HK-2 (cell line): ENCODE measurements around the gene LHFPL2.

ENCODE experiments used
- DNase-seq: peaks from one replicate; pipeline ENCODE4 v3.0.0-alpha.2; 2018; ENCODE audit not compliant: unreplicated experiment

The LHFPL2 gene

GRCh38 chr5:78640662-78641474 lies 7.7 kb downstream of the LHFPL2 start:
- DNase-seq: no peak

GRCh38 chr5:78639791-78640190 lies 8.8 kb downstream of the LHFPL2 start:
- DNase-seq: no peak

- no peak for DNase-seq
Measured at GRCh38 chr5:78638973-78639669, 9.5 kb downstream of the LHFPL2 start.

DNA sequence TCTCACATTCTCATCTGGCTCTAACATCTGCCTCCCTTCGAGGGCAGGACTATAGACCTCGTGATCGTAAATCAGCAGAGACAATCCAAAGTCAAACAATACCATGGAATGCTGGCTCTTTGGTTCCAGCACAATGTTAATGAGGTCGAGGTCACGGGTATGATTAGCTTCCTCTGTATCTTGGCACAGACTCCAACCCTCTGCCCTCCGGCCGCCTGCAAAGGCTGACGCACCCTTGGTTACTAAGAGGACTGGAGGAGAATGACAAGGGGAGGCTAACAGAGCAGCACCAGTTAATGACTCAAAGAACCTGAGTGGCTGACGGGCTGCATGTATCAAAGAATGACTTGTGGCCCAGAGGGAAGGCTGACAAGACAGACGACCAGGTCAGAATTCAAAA lies 10.1 kb downstream of the LHFPL2 start:
- peak; percentile 82 for DNase-seq

DNA sequence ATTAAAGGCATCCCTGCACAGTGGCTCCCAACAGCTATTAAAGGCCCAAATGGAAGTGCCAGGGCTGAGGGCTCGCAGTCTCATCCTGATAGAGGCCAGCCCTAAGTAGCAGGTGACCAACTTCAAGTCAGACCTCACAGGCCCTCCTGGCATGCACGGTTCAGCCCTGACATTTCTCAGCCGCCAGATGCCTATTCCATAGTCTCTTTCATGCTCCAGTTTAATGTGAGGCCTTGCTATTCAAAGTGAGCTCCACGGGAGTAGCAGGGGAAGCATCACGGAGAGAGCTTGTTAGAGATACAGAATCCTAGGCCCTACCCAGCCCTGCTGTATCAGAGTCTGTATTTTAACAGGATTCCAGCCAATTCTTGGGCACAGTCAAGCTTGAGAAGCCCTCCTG lies 11.1 kb downstream of the LHFPL2 start:
- DNase-seq: no peak

GRCh38 chr5:78636682-78637081 lies 11.9 kb downstream of the LHFPL2 start:
- no peak for DNase-seq

- no peak for DNase-seq
Measured at GRCh38 chr5:78634634-78635033, 13.9 kb downstream of the LHFPL2 start.

GRCh38 chr5:78634229-78634628 lies 14.3 kb downstream of the LHFPL2 start:
- no peak for DNase-seq

GRCh38 chr5:78633700-78634099 lies 14.9 kb downstream of the LHFPL2 start:
- DNase-seq: no peak

- no peak for DNase-seq
Measured at GRCh38 chr5:78632467-78632866, 16.1 kb downstream of the LHFPL2 start.

- no peak for DNase-seq
Measured at GRCh38 chr5:78631931-78632330, 16.6 kb downstream of the LHFPL2 start.

GRCh38 chr5:78630047-78630446 lies 18.5 kb downstream of the LHFPL2 start:
- DNase-seq: no peak

DNA sequence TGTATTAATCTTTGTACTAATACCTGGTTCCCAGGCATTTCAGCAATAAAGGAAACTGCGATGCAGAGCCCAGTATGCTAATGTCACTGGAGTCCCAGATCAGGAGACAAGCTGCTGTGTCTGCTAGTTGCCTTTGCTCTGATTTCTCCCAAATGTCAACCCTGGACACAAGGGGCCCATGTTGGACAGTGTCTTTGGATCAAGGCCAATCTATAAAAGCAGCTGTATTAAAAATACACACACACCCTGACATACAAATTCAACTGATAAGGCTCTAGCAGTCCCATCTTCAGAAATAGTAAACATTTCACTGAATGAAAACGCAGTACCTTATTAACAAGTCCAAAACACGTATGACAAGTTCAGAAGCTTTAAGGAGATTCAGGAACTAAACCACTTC lies 18.9 kb downstream of the LHFPL2 start:
- DNase-seq: no peak

- DNase-seq: no peak
Measured at GRCh38 chr5:78628270-78628992, 20.1 kb downstream of the LHFPL2 start.

GRCh38 chr5:78627766-78628165 lies 20.8 kb downstream of the LHFPL2 start:
- no peak for DNase-seq

DNA sequence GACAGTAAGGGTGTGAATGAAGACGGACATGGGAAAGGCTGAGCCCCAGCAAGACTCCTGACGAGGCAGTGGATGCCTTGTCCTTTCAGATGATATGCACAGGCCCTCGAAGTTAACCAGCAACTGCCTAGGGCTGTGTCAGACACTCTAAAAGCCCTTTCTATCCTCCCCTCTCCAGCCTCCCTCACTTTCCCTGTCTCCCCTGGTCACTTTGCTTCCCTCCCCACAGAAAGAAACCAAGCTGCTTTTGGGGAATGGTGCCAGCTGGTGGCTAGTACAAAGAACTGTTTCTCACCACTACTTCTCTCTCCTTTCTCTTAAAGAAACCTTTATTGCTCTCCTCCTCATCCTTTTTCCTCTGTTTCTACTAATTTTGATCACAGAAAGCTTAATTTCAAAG lies 21.4 kb downstream of the LHFPL2 start:
- DNase-seq: no peak

GRCh38 chr5:78626009-78626571 lies 22.5 kb downstream of the LHFPL2 start:
- DNase-seq: no peak

DNA sequence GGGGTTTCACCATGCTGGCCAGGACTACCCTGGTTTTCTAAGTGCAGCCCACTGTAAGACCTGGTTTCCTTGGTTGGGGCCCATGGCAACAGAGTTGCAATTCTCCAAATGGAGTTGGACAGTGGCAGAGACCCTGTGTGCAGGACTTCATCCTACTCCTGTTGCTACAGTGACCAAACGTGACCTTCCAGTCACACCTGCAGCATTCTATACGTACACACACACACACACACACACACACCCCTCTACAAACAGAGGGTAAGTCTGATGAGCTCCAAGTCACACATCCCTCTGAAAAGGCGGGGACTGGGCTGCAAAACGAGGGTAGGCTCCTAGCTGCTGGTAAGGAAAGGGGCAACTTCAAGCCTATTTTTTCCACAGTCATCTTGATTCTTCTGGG lies 23.6 kb downstream of the LHFPL2 start:
- DNase-seq: no peak

GRCh38 chr5:78624011-78624541 lies 24.5 kb downstream of the LHFPL2 start:
- no peak for DNase-seq

DNA sequence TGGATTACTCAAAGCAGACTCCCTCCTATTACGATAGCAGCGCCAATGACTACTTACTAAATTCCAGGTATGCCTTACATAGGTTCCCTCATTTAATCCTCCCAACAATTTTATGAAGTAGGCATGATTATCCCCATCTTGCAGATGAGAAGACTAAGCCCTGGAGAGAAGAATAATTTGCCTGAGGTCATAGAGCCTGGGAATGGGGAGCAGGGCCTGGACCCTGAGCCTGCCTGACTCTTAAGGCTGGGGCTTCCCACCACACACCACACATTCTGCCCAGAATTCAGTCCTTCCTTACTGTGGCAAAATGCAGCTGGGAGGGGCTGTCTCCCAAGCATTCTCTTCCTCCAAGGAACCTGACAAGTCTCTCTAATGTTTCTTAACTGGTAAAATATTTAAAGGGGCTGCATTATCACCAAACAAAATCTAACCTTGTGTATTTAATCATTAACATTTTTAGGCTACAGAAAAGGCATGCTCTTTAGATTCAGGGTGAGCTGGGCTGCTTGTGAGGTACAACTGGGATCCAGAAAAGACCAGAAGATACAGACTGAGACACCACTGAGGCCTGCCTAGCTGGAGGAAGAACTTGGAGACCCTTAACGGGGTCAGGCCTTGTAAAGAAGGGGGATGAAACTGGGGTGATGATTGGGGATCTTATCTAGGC lies 26.1 kb downstream of the LHFPL2 start:
- DNase-seq: no peak

DNA sequence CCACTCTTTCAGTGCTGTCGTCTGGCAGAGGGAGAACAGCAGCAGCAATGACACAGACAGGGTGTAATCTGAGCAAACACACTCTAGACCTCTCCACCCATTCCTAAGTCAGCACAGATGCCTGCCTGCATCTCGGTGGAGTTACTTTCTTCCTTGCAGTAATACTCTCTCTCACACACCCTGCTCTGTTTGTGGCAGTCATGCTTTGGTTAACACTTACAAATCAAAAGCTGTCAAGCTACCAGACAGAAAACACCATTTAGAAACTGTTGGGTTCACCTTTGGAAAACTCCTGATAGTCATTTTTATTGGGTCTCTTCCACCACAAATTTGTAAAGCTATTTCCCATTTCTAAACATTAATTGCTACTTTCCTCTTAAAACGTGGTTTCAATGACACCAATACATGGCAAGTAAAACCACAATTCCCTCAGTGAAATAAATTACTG lies 27.3 kb downstream of the LHFPL2 start:
- DNase-seq: no peak
